Measurements from ENCODE around the gene SLC22A3. TPM values are rescaled to one million over a fixed set of nuclear protein-coding genes. Genes with fewer than 3 reads are reported as not detected.

The SLC22A3 gene
- total RNA-seq, 1 experiment from 2014 or later: 2.4 TPM

- intact Hi-C loops (cut with micrococcal nuclease; ENCODE audit: unreplicated experiment): loop anchor here (2.0 to 5.0 kb wide), 4 partner anchors 42 to 213 kb away; no protein-coding TSS in a partner anchor
- no peak overlapping the region for H3K4me3 ChIP-seq (ENCODE audit: low read depth, low read length)
- CTCF ChIA-PET: no interaction called here
Measured at GRCh38 chr6:160349814-160350350, 1.7 kb downstream of the SLC22A3 start.

DNA sequence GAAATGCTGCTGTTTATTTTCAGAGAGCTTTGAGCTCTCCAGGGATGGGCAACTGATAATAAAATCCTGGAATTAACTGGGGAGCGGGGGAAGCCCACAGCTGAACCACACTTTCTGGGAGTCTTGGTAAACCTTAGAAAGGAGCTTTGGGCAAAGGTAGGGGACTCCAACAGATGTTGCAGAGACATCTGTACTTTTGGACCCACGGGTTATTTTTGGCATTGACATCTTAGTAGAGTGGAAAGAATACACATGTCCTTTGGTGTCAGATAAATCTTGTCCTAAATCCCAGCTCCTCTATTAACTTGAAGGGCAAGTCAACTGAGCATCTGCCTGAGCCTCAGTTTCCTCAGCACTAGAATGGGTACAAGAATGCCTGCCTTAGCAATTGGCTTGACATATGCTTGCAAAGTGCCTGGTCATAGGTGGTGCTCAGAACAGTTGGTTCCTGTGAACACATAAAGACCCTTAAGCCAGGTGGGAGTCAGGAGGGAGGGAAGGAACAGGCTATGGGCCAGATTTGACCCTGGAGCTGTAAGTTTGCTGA is 5.8 kb downstream of the SLC22A3 start:
- H3K4me3 Mint-ChIP-seq (ENCODE audit: unreplicated experiment): no peak overlapping the region
- Histone ChIP-seq H3K9me3 (no peaks in the 10 kb centered on the region), H3K36me3 (ENCODE audit: control insufficient read depth, insufficient read depth, low read length) (no peaks in the 10 kb centered on the region), H3K4me1 (peaks cover 4% of the 10 kb centered on the region; the same call in 1 of the 2 replicates), H3K4me3 (ENCODE audit: low read depth, low read length) (no peak overlapping the region), H3K27me3 (replicated peaks; ENCODE audit: control insufficient read depth, insufficient read depth, low read length) (no peaks in the 10 kb centered on the region)
- peaks cover 8% of the 10 kb centered on the region for H3K27me3 Mint-ChIP-seq (ENCODE audit: insufficient read depth, unreplicated experiment)
- peaks cover 3% of the 10 kb centered on the region for H3K36me3 Mint-ChIP-seq (ENCODE audit: insufficient read depth, unreplicated experiment)
- POLR2A ChIA-PET: no interaction called here
- TF ChIP-seq, protein P1, sequence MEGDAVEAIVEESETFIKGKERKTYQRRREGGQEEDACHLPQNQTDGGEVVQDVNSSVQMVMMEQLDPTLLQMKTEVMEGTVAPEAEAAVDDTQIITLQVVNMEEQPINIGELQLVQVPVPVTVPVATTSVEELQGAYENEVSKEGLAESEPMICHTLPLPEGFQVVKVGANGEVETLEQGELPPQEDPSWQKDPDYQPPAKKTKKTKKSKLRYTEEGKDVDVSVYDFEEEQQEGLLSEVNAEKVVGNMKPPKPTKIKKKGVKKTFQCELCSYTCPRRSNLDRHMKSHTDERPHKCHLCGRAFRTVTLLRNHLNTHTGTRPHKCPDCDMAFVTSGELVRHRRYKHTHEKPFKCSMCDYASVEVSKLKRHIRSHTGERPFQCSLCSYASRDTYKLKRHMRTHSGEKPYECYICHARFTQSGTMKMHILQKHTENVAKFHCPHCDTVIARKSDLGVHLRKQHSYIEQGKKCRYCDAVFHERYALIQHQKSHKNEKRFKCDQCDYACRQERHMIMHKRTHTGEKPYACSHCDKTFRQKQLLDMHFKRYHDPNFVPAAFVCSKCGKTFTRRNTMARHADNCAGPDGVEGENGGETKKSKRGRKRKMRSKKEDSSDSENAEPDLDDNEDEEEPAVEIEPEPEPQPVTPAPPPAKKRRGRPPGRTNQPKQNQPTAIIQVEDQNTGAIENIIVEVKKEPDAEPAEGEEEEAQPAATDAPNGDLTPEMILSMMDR (IDR thresholded peaks at IDR 0.05; ENCODE audit: insufficient read depth in 1 of 2, low read depth in 1 of 2, low read length in 1 of 2, severe bottlenecking in 1 of 2, unreplicated experiment in 1 of 2): no peak
- intact Hi-C loops (cut with micrococcal nuclease; ENCODE audit: unreplicated experiment): no loop called here
- H3K27ac Mint-ChIP-seq (ENCODE audit: unreplicated experiment): no peak overlapping the region
- peaks cover 13% of the 10 kb centered on the region for H3K4me1 Mint-ChIP-seq (ENCODE audit: low read depth, unreplicated experiment)
- CTCF ChIA-PET: no interaction called here
- BruUV-seq (replicated peaks): no TSS peak
- H3K9me3 Mint-ChIP-seq (ENCODE audit: unreplicated experiment): no peaks in the 10 kb centered on the region
- no peak for DNase-seq

More at GRCh38 chr6:160349814-160350350, 1.7 kb downstream of the SLC22A3 start:
- Mint-ChIP-seq H3K4me1 (ENCODE audit: low read depth, unreplicated experiment) (peaks cover 14% of the 10 kb centered on the region), H3K9me3 (ENCODE audit: unreplicated experiment) (no peaks in the 10 kb centered on the region), H3K27me3 (ENCODE audit: insufficient read depth, unreplicated experiment) (peaks cover 10% of the 10 kb centered on the region), H3K4me3 (ENCODE audit: unreplicated experiment) (peak overlapping the region; percentile 88), H3K36me3 (ENCODE audit: insufficient read depth, unreplicated experiment) (peaks cover 5% of the 10 kb centered on the region), H3K27ac (ENCODE audit: unreplicated experiment) (no peak overlapping the region)
- POLR2A ChIA-PET: no interaction called here
- Histone ChIP-seq H3K27me3 (replicated peaks; ENCODE audit: control insufficient read depth, insufficient read depth, low read length) (no peaks in the 10 kb centered on the region), H3K9me3 (no peaks in the 10 kb centered on the region), H3K36me3 (ENCODE audit: control insufficient read depth, insufficient read depth, low read length) (no peaks in the 10 kb centered on the region; the same call in 1 of the 2 replicates), H3K4me1 (peaks cover 4% of the 10 kb centered on the region; the same call in 1 of the 2 replicates)
- TF ChIP-seq, protein P1 (IDR thresholded peaks at IDR 0.05; ENCODE audit: insufficient read depth in 1 of 2, low read depth in 1 of 2, low read length in 1 of 2, severe bottlenecking in 1 of 2, unreplicated experiment in 1 of 2): no peak
- no TSS peak for BruUV-seq (replicated peaks)
- DNase-seq: no peak

GRCh38 chr6:160355001-160355400 is 6.8 kb downstream of the SLC22A3 start:
- Histone ChIP-seq H3K4me3 (ENCODE audit: low read depth, low read length) (no peak overlapping the region), H3K36me3 (ENCODE audit: control insufficient read depth, insufficient read depth, low read length) (no peaks in the 10 kb centered on the region), H3K4me1 (0 out of 2 replicates have a peak, but pooled peaks cover 4% of the 10 kb centered on the region), H3K9me3 (no peaks in the 10 kb centered on the region), H3K27me3 (replicated peaks; ENCODE audit: control insufficient read depth, insufficient read depth, low read length) (no peaks in the 10 kb centered on the region)
- Mint-ChIP-seq H3K27ac (ENCODE audit: unreplicated experiment) (no peak overlapping the region), H3K27me3 (ENCODE audit: insufficient read depth, unreplicated experiment) (peaks cover 4% of the 10 kb centered on the region), H3K4me3 (ENCODE audit: unreplicated experiment) (no peak overlapping the region), H3K9me3 (ENCODE audit: unreplicated experiment) (no peaks in the 10 kb centered on the region), H3K36me3 (ENCODE audit: insufficient read depth, unreplicated experiment) (no peaks in the 10 kb centered on the region), H3K4me1 (ENCODE audit: low read depth, unreplicated experiment) (peaks cover 3% of the 10 kb centered on the region)
- CTCF ChIA-PET: no interaction called here
- BruUV-seq (replicated peaks): no TSS peak
- no peak for DNase-seq
- TF ChIP-seq, protein P1 (IDR thresholded peaks at IDR 0.05; ENCODE audit: insufficient read depth in 1 of 2, low read depth in 1 of 2, low read length in 1 of 2, severe bottlenecking in 1 of 2, unreplicated experiment in 1 of 2): no peak
- intact Hi-C loops (cut with micrococcal nuclease; ENCODE audit: unreplicated experiment): no loop called here
- POLR2A ChIA-PET: no interaction called here
